IMR-90 (cell line): Measurements from ENCODE around the gene GNAZ. TPM values are rescaled to one million over a fixed set of nuclear protein-coding genes. Genes with fewer than 3 reads are reported as not detected.

ENCODE experiments used
- ATAC-seq: fragments of 200-7000 bp; cut with Tn5 transposase; 2 replicates; pipeline ENCODE4 v1.9.1; 2020; ENCODE audit warnings: low read depth, mild to moderate bottlenecking, moderate library complexity
- BruUV-seq: library from RNA; stranded (reverse); fragments of 400-500 nt; replicated peaks from 2 replicates; lab custom pipeline; 2021; lab: Mats Ljungman, UMichigan
- CTCF ChIA-PET: fragments of 300-600 bp; formaldehyde crosslinking; extraction: SDS; loops from one replicate; lab custom pipeline; 2021; ENCODE audit warnings: antibody characterized with exemption; lab: Yijun Ruan, JAX
- POLR2A ChIA-PET: fragments of 300-600 bp; sonication (Branson Sonifier 250); formaldehyde crosslinking; loops from one replicate; lab custom pipeline; 2022; ENCODE audit warnings: antibody characterized with exemption; ENCODE audit not compliant: unreplicated experiment; lab: Charles Lee
- DNase-seq: peaks from one replicate; pipeline ENCODE4 v3.0.0; 2013
- H2AFZ ChIP-seq: replicated peaks from 2 replicates; pipeline ENCODE3; 2013; ENCODE audit warnings: low read length, mild to moderate bottlenecking; ENCODE audit not compliant: poor library complexity
- H2AK5ac ChIP-seq: 2 replicates; pipeline ENCODE4 v1.6.1; 2013; ENCODE audit warnings: low read depth, low read length, inconsistent platforms
- H2AK9ac ChIP-seq: replicated peaks from 2 replicates; pipeline ENCODE3; 2013; ENCODE audit warnings: mild to moderate bottlenecking, low read depth, low read length, moderate library complexity; ENCODE audit not compliant: poor library complexity
- H2BK120ac ChIP-seq: 2 replicates; pipeline ENCODE4 v1.6.1; 2013; ENCODE audit warnings: low read depth, low read length, inconsistent platforms
- H2BK15ac ChIP-seq: 3 replicates; pipeline ENCODE4 v1.6.1; 2013; ENCODE audit warnings: low read depth, low read length, inconsistent platforms
- H2BK20ac ChIP-seq: 2 replicates; pipeline ENCODE4 v1.6.1; 2013; ENCODE audit warnings: low read depth, mild to moderate bottlenecking, inconsistent platforms, low read length, moderate library complexity
- H2BK5ac ChIP-seq: 2 replicates; pipeline ENCODE4 v1.6.1; 2013; ENCODE audit warnings: mild to moderate bottlenecking, low read depth, low read length, inconsistent platforms; ENCODE audit not compliant: poor library complexity, severe bottlenecking
- H3K14ac ChIP-seq: replicated peaks from 2 replicates; pipeline ENCODE4 v1.6.1; 2013; ENCODE audit warnings: low read depth, low read length, inconsistent platforms
- H3K18ac ChIP-seq: 2 replicates; pipeline ENCODE4 v1.6.1; 2013; ENCODE audit warnings: low read depth, low read length, control low read depth
- H3K23ac ChIP-seq: 2 replicates; pipeline ENCODE4 v1.6.1; 2013; ENCODE audit warnings: low read depth, low read length, inconsistent platforms
- H3K27ac ChIP-seq: 2 replicates; pipeline ENCODE4 v1.5.1; 2013; ENCODE audit warnings: mild to moderate bottlenecking, control low read depth, low read length; ENCODE audit not compliant: insufficient read depth
- H3K27me3 ChIP-seq: 2 replicates; pipeline ENCODE4 v1.6.1; 2013; ENCODE audit warnings: low read length; ENCODE audit not compliant: control insufficient read depth, insufficient read depth
- H3K36me3 ChIP-seq: 2 replicates; pipeline ENCODE4 v1.6.1; 2013; ENCODE audit warnings: low read length, mixed read lengths; ENCODE audit not compliant: control insufficient read depth, insufficient read depth
- H3K4ac ChIP-seq: 2 replicates; pipeline ENCODE4 v1.6.1; 2013; ENCODE audit warnings: low read depth, low read length, inconsistent platforms
- H3K4me1 ChIP-seq: 2 replicates; pipeline ENCODE4 v1.6.1; 2013; ENCODE audit warnings: low read length, mixed read lengths; ENCODE audit not compliant: control insufficient read depth, insufficient read depth
- H3K4me2 ChIP-seq: 2 replicates; pipeline ENCODE4 v1.6.1; 2013; ENCODE audit warnings: low read depth, mild to moderate bottlenecking, control low read depth, low read length, moderate library complexity
- H3K4me3 ChIP-seq: 2 replicates; pipeline ENCODE4 v1.5.1; 2013; ENCODE audit warnings: low read depth, mild to moderate bottlenecking, control low read depth, low read length, moderate library complexity; ENCODE audit not compliant: insufficient read depth
- H3K56ac ChIP-seq: 2 replicates; pipeline ENCODE4 v1.6.1; 2013; ENCODE audit warnings: low read length, inconsistent platforms; ENCODE audit not compliant: insufficient read depth; ENCODE audit errors: extremely low read depth
- H3K79me1 ChIP-seq, 2 experiments: 2 replicates each; pipeline ENCODE4 v1.6.1; 2013; ENCODE audit warnings: low read length in 2 of 2, inconsistent platforms in 1 of 2, low read depth in 1 of 2
- H3K9ac ChIP-seq: 2 replicates; pipeline ENCODE4 v1.6.1; 2013; ENCODE audit warnings: low read depth, low read length, control low read depth
- H3K9me1 ChIP-seq: 2 replicates; pipeline ENCODE4 v1.6.1; 2013; ENCODE audit warnings: low read length, inconsistent platforms; ENCODE audit not compliant: insufficient read depth
- H3K9me3 ChIP-seq: 2 replicates; pipeline ENCODE4 v1.6.1; 2013; ENCODE audit warnings: low read length; ENCODE audit not compliant: control insufficient read depth, insufficient read depth
- H4K20me1 ChIP-seq: 2 replicates; pipeline ENCODE4 v1.6.1; 2013; ENCODE audit warnings: low read length, inconsistent platforms; ENCODE audit not compliant: insufficient read depth
- H4K5ac ChIP-seq: 2 replicates; pipeline ENCODE4 v1.6.1; 2013; ENCODE audit warnings: mild to moderate bottlenecking, low read depth, low read length, control low read depth
- H4K8ac ChIP-seq, 2 experiments: 2 replicates each; pipeline ENCODE4 v1.6.1; 2013; ENCODE audit warnings: low read depth in 2 of 2, low read length in 2 of 2, control low read depth in 1 of 2, inconsistent platforms in 1 of 2
- H4K91ac ChIP-seq: 2 replicates; pipeline ENCODE4 v1.6.1; 2013; ENCODE audit warnings: low read depth, low read length, inconsistent platforms; ENCODE audit not compliant: insufficient read depth
- BHLHE40 ChIP-seq: fragments of 150-350 bp; IDR thresholded peaks from 2 replicates; pipeline ENCODE4 v1.6.1; 2016; ENCODE audit warnings: mild to moderate bottlenecking, low read depth, low read length
- CEBPB ChIP-seq: IDR thresholded peaks from 2 replicates; pipeline ENCODE4 v1.6.1; 2012; ENCODE audit warnings: low read depth, low read length, improper control_type of control experiment
- CHD1 ChIP-seq: IDR thresholded peaks from 2 replicates; pipeline ENCODE4 v1.6.1; 2012; ENCODE audit warnings: low read depth, low read length, improper control_type of control experiment
- CTCF ChIP-seq: conservative IDR thresholded peaks from 2 replicates; pipeline ENCODE4 v1.5.1; 2012; ENCODE audit warnings: mild to moderate bottlenecking, low read depth, low read length, improper control_type of control experiment
- FOS ChIP-seq: fragments of 150-350 bp; IDR thresholded peaks from 2 replicates; pipeline ENCODE4 v1.6.1; 2016; ENCODE audit warnings: low read depth, low read length
- MAFK ChIP-seq: IDR thresholded peaks from 2 replicates; pipeline ENCODE4 v1.6.1; 2012; ENCODE audit warnings: low read depth, low read length, improper control_type of control experiment
- MAZ ChIP-seq: IDR thresholded peaks from 2 replicates; pipeline ENCODE4 v1.6.1; 2012; ENCODE audit warnings: low read depth, mild to moderate bottlenecking, low read length, improper control_type of control experiment, moderate library complexity, borderline replicate concordance
- MXI1 ChIP-seq: IDR thresholded peaks from 2 replicates; pipeline ENCODE4 v1.6.1; 2012; ENCODE audit warnings: low read depth, mild to moderate bottlenecking, low read length, moderate library complexity, borderline replicate concordance
- NFE2L2 ChIP-seq: fragments of 150-350 bp; IDR thresholded peaks from 2 replicates; pipeline ENCODE4 v1.6.1; 2016; ENCODE audit warnings: low read depth, mild to moderate bottlenecking, low read length
- POLR2A ChIP-seq: IDR thresholded peaks from 2 replicates; pipeline ENCODE4 v1.6.1; 2012; ENCODE audit warnings: mild to moderate bottlenecking, low read depth, low read length
- RAD21 ChIP-seq: IDR thresholded peaks from 2 replicates; pipeline ENCODE4 v1.6.1; 2012; ENCODE audit warnings: low read length, improper control_type of control experiment
- RCOR1 ChIP-seq: IDR thresholded peaks from 2 replicates; pipeline ENCODE4 v1.6.1; 2012; ENCODE audit warnings: mild to moderate bottlenecking, low read length, improper control_type of control experiment; ENCODE audit not compliant: insufficient replicate concordance
- RFX5 ChIP-seq: IDR thresholded peaks from 2 replicates; pipeline ENCODE4 v1.8.0; 2012; ENCODE audit warnings: low read depth, mild to moderate bottlenecking, low read length, moderate library complexity
- SMC3 ChIP-seq: fragments of 150-350 bp; IDR thresholded peaks from 2 replicates; pipeline ENCODE4 v1.6.1; 2016; ENCODE audit warnings: low read depth, mild to moderate bottlenecking, antibody characterized with exemption, low read length, moderate library complexity
- WGBS, 2 experiments: methylation state at CpG; one replicate each; pipeline versions ENCODE4 v1.1.5 to v1.1.7; 2013; ENCODE audit warnings: missing lambda C conversion rate in 2 of 2; ENCODE audit not compliant: insufficient read length in 1 of 2; ENCODE audit errors: extremely low coverage in 2 of 2; 5-methylcytosine and 5-hydroxymethylcytosine counted together
- dilution Hi-C: fragments of 300-500 bp; cut with HindIII; formaldehyde crosslinking; loops from one replicate; pipeline ENCODE4 v1.14.3; 2018; ENCODE audit warnings: low sequenced_read_pairs; ENCODE audit not compliant: unreplicated experiment
- in situ Hi-C: fragments of 300-500 bp; cut with MboI; formaldehyde crosslinking; loops from 3 replicates; pipeline ENCODE4 v1.14.3; 2019; ENCODE audit warnings: low sequenced_read_pairs, inconsistent platforms, mixed read lengths
- intact Hi-C: fragments of 100-400 bp; cut with micrococcal nuclease; formaldehyde crosslinking; loops from 2 replicates; pipeline ENCODE4 v1.10.0; 2022
- polyA plus RNA-seq, 3 experiments: library from polyadenylated mRNA; depleted of rRNA; stranded (reverse); fragments of >200 nt; gene quantifications; 2 replicates each; pipeline ENCODE4 v1.2.3, GENCODE V29; 2012; ENCODE audit warnings: low replicate concordance in 1 of 3
- total RNA-seq: library from RNA; depleted of rRNA; stranded (reverse); fragments of >200 nt; gene quantifications from 2 replicates; pipeline ENCODE4 v1.2.3, GENCODE V29; 2012
- TF ChIP-seq, protein P1 (sequence below): fragments of 150-350 bp; IDR thresholded peaks from 2 replicates; pipeline ENCODE4 v1.6.1; 2016; ENCODE audit warnings: low read depth, mild to moderate bottlenecking, low read length, moderate library complexity, borderline replicate concordance
- TF ChIP-seq, protein P2 (sequence below): fragments of 150-350 bp; IDR thresholded peaks from 2 replicates; pipeline ENCODE4 v1.6.1; 2017; ENCODE audit warnings: mild to moderate bottlenecking, antibody characterized with exemption, low read length, low read depth

The GNAZ gene
- total and polyA plus RNA-seq, 2 of the 4 experiments (the other 2 are of a cell fraction) = 1.5 to 2.5 TPM

DNA sequence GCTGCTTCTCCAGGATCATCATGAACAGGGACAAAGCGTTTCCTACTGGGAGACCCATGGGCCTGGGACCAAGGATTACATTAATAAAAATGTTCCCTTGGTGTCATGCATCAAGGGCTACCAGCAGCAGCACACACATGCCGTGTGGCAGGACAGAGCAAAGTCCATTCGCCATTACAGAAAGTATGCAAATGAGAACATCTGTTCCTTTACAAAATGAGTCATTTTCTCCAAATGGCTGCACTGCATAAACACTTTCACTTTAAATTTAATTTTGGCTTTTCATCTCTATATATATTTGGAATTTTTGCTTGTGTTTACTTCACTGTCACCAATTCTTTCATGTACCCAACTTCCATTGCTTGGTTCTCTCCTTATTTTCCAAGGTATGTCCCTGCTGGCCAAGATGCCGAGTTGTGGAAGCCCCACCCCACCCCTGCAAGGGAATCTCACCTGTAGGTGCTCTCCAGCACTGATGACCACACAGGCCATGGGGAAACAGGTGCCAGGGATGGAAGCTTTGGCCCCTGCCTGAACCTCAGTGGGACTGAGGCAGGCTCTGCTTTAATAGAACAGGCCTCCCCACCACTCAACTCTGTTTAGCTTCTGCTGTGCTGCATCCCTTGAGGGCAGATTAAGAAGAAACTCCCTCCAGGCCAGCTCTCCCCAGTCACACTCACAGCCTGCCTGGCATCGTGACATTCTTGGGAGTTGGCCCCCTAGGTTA, 15.6 kb upstream of the GNAZ start:
- no TSS peak for BruUV-seq
- Histone ChIP-seq H3K4me3 (no peak overlapping the region), H3K14ac (no peak overlapping the region), H2BK20ac (no peak overlapping the region), H3K23ac (no peak overlapping the region), H4K91ac (no peak overlapping the region), H3K9me1 (no peaks in the 10 kb centered on the region), H3K4me2 (no peak overlapping the region), H2BK5ac (no peak overlapping the region), H3K18ac (no peak overlapping the region), H2BK120ac (no peak overlapping the region), H4K5ac (no peak overlapping the region), H3K36me3 (no peaks in the 10 kb centered on the region), H2AK9ac (no peak overlapping the region), H3K9me3 (no peaks in the 10 kb centered on the region), H3K79me1 (no peaks in the 10 kb centered on the region), H4K20me1 (no peaks in the 10 kb centered on the region), H2AK5ac (no peak overlapping the region), H3K4me1 (no peaks in the 10 kb centered on the region), H3K27me3 (no peaks in the 10 kb centered on the region; the same call in 1 of the 2 replicates), H3K56ac (no peak overlapping the region), H3K4ac (no peak overlapping the region), H4K8ac (no peak overlapping the region), H2BK15ac (no peak overlapping the region), H3K27ac (no peak overlapping the region), H2AFZ (no peak overlapping the region), H3K9ac (no peak overlapping the region)
- intact Hi-C loops = no loop called here
- ChIA-PET POLR2A (no interaction called here), CTCF (no interaction called here)
- no peak for ATAC-seq
- no peak for TF ChIP-seq SMC3
- no peak for TF ChIP-seq NFE2L2
- no peak for TF ChIP-seq MAFK
- no peak for TF ChIP-seq CHD1
- TF ChIP-seq, protein P1, sequence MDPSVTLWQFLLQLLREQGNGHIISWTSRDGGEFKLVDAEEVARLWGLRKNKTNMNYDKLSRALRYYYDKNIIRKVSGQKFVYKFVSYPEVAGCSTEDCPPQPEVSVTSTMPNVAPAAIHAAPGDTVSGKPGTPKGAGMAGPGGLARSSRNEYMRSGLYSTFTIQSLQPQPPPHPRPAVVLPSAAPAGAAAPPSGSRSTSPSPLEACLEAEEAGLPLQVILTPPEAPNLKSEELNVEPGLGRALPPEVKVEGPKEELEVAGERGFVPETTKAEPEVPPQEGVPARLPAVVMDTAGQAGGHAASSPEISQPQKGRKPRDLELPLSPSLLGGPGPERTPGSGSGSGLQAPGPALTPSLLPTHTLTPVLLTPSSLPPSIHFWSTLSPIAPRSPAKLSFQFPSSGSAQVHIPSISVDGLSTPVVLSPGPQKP = no peak
- TF ChIP-seq RFX5 = no peak
- TF ChIP-seq CEBPB = no peak
- TF ChIP-seq MAZ = no peak
- TF ChIP-seq CTCF = no peak
- TF ChIP-seq BHLHE40 = no peak
- TF ChIP-seq, protein P2, sequence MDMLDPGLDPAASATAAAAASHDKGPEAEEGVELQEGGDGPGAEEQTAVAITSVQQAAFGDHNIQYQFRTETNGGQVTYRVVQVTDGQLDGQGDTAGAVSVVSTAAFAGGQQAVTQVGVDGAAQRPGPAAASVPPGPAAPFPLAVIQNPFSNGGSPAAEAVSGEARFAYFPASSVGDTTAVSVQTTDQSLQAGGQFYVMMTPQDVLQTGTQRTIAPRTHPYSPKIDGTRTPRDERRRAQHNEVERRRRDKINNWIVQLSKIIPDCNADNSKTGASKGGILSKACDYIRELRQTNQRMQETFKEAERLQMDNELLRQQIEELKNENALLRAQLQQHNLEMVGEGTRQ = no peak
- TF ChIP-seq FOS = no peak
- TF ChIP-seq RCOR1 = no peak
- TF ChIP-seq RAD21 = no peak
- no peak for TF ChIP-seq POLR2A
- no peak for TF ChIP-seq MXI1
- dilution Hi-C loops = no loop called here
- no peak for DNase-seq
- whole genome bisulfite sequencing, 2 experiments = no CpG with 5 or more reads among the region's 5 CpGs
- in situ Hi-C loops = no loop called here
